GM18868 (cell line): Measurements from ENCODE around the gene VSIG10.

Experiments used
- ATAC-seq: cut with Tn5 transposase; IDR thresholded peaks from one replicate; pipeline ENCODE4 v1.9.1; 2021; ENCODE audit warnings: mild to moderate bottlenecking, moderate library complexity; ENCODE audit not compliant: unreplicated experiment

VSIG10 gene

GRCh38 chr12:118061011-118061872 lies 42.6 kb downstream of the VSIG10 start, which contains the start of gene WSB2:
TSS of gene WSB2 (minus strand) at chr12:118061179. CDS start at chr12:118061048, 131 bp downstream.
- ATAC-seq: peak; percentile 39

- ATAC-seq: peak; percentile 20
These were observed 43.4 kb downstream of the VSIG10 start for GRCh38 chr12:118060301-118061010.

- no peak for ATAC-seq
These were observed 44.2 kb downstream of the VSIG10 start for GRCh38 chr12:118059341-118060191.

- no peak for ATAC-seq
These were observed 44.9 kb downstream of the VSIG10 start for GRCh38 chr12:118058881-118059280.

- ATAC-seq: no peak
These were observed 45.6 kb downstream of the VSIG10 start for GRCh38 chr12:118058227-118058626.

- ATAC-seq: no peak
These were observed 47.7 kb downstream of the VSIG10 start for GRCh38 chr12:118055865-118056773.

- peak; percentile 73 for ATAC-seq
These were observed 48.7 kb downstream of the VSIG10 start for GRCh38 chr12:118055144-118055557.

GRCh38 chr12:118053071-118053985 lies 50.5 kb downstream of the VSIG10 start:
- ATAC-seq: no peak

GRCh38 chr12:118052324-118053070 lies 51.3 kb downstream of the VSIG10 start:
- ATAC-seq: no peak

GRCh38 chr12:118050972-118051910 lies 52.6 kb downstream of the VSIG10 start:
- no peak for ATAC-seq

GRCh38 chr12:118046430-118046829 lies 57.4 kb downstream of the VSIG10 start:
- ATAC-seq: no peak

- ATAC-seq: no peak
These were observed 59.2 kb downstream of the VSIG10 start for GRCh38 chr12:118044577-118044976.

GRCh38 chr12:118044075-118044474 lies 59.7 kb downstream of the VSIG10 start:
- no peak for ATAC-seq

GRCh38 chr12:118042091-118042490 lies 61.7 kb downstream of the VSIG10 start:
- no peak for ATAC-seq

GRCh38 chr12:118038137-118038536 lies 65.7 kb downstream of the VSIG10 start:
- no peak for ATAC-seq

- ATAC-seq: no peak
These were observed 67.0 kb downstream of the VSIG10 start for GRCh38 chr12:118036672-118037411.
